Esophagus squamous epithelium (tissue), 4 donors: ENCODE measurements around the gene CACNB4.

ENCODE experiments used
- POLR2A ChIP-seq, 4 donors: fragments of 450-650 bp; IDR thresholded peaks; one replicate each; pipeline ENCODE4 v1.6.1; 2017; ENCODE audit warnings: antibody characterized with exemption in 4 of 4, mild to moderate bottlenecking in 4 of 4, moderate library complexity in 3 of 4
- TF ChIP-seq, protein P1 (sequence below), 6 experiments: fragments of 450-650 bp in 4 of 6; fragments of 200-600 bp in 2 of 6; sonication (generic) in 2 of 6; IDR thresholded peaks; one replicate each; pipeline ENCODE4 v1.5.1; 2016 to 2019; ENCODE audit warnings: antibody characterized with exemption in 6 of 6, mild to moderate bottlenecking in 4 of 6, moderate library complexity in 4 of 6

DNA sequence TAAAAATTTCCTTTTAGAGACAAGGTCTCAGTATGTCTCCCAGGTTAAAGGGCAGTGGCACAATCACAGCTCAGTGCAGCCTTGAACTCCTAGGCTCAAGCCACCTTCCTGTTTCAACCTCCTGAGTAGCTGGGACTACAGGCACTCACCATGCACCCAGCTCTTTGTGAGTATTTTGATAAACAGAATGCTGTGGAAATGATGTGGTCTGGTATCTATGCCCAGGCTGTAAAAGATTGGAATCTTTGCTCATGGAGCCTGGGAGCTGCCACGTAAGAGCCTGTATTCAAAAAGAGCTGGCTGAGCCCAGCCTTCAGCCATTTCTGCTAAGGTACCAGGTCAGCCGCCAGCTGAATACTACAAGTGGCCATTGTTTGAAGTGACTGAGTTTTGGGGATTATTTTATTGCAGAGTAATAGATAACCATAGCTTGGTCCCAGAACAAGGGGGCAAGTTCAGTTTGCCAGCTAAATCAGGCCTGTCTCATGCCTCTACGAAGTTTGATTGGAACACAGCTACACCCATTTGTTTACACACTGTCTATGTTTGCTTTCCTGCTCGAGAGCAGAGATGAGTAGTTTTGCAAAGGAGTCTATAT, 249.3 kb downstream of the CACNB4 start:
- TF ChIP-seq, protein P1, sequence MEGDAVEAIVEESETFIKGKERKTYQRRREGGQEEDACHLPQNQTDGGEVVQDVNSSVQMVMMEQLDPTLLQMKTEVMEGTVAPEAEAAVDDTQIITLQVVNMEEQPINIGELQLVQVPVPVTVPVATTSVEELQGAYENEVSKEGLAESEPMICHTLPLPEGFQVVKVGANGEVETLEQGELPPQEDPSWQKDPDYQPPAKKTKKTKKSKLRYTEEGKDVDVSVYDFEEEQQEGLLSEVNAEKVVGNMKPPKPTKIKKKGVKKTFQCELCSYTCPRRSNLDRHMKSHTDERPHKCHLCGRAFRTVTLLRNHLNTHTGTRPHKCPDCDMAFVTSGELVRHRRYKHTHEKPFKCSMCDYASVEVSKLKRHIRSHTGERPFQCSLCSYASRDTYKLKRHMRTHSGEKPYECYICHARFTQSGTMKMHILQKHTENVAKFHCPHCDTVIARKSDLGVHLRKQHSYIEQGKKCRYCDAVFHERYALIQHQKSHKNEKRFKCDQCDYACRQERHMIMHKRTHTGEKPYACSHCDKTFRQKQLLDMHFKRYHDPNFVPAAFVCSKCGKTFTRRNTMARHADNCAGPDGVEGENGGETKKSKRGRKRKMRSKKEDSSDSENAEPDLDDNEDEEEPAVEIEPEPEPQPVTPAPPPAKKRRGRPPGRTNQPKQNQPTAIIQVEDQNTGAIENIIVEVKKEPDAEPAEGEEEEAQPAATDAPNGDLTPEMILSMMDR (IDR thresholded peaks at IDR 0.05) = no peak
- TF ChIP-seq POLR2A (IDR thresholded peaks at IDR 0.05) = no peak
